HepG2 (cell line): ENCODE measurements around the gene BIRC5.

Experiments used
- CHCHD3 ChIP-seq: sonication (generic); formaldehyde crosslinking; IDR thresholded peaks from 2 replicates; pipeline ENCODE4 v1.8.0; 2022; ENCODE audit warnings: mild to moderate bottlenecking, missing genetic modification reagents, moderate library complexity
- ELF1 ChIP-seq: sonication (generic); formaldehyde crosslinking; IDR thresholded peaks from 2 replicates; pipeline ENCODE4 v1.4.0; 2020; ENCODE audit warnings: missing genetic modification reagents
- KAT8 ChIP-seq: IDR thresholded peaks from 2 replicates; pipeline ENCODE4 v1.6.1; 2016; ENCODE audit warnings: missing genetic modification reagents, missing compliant biosample characterization
- XRCC5 ChIP-seq: fragments of 200-400 bp; formaldehyde crosslinking; optimal IDR thresholded peaks from 2 replicates; pipeline ENCODE3; 2017; ENCODE audit warnings: mild to moderate bottlenecking, low read length
- ZNF264 ChIP-seq: sonication (generic); formaldehyde crosslinking; IDR thresholded peaks from 2 replicates; pipeline ENCODE4 v1.4.0; 2020; ENCODE audit warnings: missing genetic modification reagents
- TF ChIP-seq, protein P1 (sequence below): sonication (generic); formaldehyde crosslinking; IDR thresholded peaks from 2 replicates; pipeline ENCODE4 v1.4.0; 2020; ENCODE audit warnings: missing genetic modification reagents
- TF ChIP-seq, protein P2 (sequence below): sonication (generic); formaldehyde crosslinking; IDR thresholded peaks from 2 replicates; pipeline ENCODE4 v1.5.0; 2020; ENCODE audit warnings: mild to moderate bottlenecking, missing genetic modification reagents
- TF ChIP-seq, protein P3 (sequence below): sonication (generic); formaldehyde crosslinking; IDR thresholded peaks from 2 replicates; pipeline ENCODE4 v1.5.1; 2020; ENCODE audit warnings: missing genetic modification reagents, mild to moderate bottlenecking, borderline replicate concordance
- TF ChIP-seq, protein P4 (sequence below): sonication (generic); formaldehyde crosslinking; IDR thresholded peaks from 2 replicates; pipeline ENCODE4 v1.5.0; 2020; ENCODE audit warnings: mild to moderate bottlenecking, missing genetic modification reagents, moderate library complexity
- TF ChIP-seq, protein P5 (sequence below): sonication (generic); formaldehyde crosslinking; IDR thresholded peaks from 2 replicates; pipeline ENCODE4 v1.5.0; 2020; ENCODE audit warnings: missing genetic modification reagents
- TF ChIP-seq, protein P6 (sequence below): IDR thresholded peaks from 2 replicates; pipeline ENCODE4 v1.6.1; 2016
- TF ChIP-seq, protein P7 (sequence below): sonication (generic); formaldehyde crosslinking; IDR thresholded peaks from 2 replicates; pipeline ENCODE4 v1.4.0; 2020; ENCODE audit warnings: mild to moderate bottlenecking, missing genetic modification reagents

DNA sequence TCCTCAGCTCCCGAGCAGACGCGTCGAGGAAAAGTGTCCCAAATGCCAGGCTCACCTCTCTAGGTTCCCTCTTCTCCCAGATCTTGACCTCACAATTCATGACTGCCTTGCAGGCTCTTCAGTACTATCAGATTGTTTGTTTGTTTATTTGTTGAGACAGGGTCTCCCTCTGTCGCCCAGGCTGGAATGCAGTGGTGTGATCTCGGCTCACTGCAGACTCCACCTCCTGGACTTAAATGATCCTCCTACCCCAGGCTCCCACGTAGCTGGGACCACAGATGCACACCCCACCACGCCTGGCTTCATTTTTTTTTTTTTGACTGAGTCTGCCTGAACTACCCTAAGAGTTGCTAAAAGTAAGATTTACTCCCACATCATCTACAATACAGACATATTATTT lies 33.3 kb downstream of the BIRC5 start:
- TF ChIP-seq ZNF264 (CRISPR knock-in tag) (no peak), XRCC5 (no peak), KAT8 (no peak), ELF1 (no peak), CHCHD3 (CRISPR knock-in tag) (no peak)
- TF ChIP-seq, protein P1, sequence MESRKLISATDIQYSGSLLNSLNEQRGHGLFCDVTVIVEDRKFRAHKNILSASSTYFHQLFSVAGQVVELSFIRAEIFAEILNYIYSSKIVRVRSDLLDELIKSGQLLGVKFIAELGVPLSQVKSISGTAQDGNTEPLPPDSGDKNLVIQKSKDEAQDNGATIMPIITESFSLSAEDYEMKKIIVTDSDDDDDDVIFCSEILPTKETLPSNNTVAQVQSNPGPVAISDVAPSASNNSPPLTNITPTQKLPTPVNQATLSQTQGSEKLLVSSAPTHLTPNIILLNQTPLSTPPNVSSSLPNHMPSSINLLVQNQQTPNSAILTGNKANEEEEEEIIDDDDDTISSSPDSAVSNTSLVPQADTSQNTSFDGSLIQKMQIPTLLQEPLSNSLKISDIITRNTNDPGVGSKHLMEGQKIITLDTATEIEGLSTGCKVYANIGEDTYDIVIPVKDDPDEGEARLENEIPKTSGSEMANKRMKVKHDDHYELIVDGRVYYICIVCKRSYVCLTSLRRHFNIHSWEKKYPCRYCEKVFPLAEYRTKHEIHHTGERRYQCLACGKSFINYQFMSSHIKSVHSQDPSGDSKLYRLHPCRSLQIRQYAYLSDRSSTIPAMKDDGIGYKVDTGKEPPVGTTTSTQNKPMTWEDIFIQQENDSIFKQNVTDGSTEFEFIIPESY (CRISPR knock-in tag): no peak
- TF ChIP-seq, protein P2, sequence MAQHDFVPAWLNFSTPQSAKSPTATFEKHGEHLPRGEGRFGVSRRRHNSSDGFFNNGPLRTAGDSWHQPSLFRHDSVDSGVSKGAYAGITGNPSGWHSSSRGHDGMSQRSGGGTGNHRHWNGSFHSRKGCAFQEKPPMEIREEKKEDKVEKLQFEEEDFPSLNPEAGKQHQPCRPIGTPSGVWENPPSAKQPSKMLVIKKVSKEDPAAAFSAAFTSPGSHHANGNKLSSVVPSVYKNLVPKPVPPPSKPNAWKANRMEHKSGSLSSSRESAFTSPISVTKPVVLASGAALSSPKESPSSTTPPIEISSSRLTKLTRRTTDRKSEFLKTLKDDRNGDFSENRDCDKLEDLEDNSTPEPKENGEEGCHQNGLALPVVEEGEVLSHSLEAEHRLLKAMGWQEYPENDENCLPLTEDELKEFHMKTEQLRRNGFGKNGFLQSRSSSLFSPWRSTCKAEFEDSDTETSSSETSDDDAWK: no peak
- TF ChIP-seq, protein P3, sequence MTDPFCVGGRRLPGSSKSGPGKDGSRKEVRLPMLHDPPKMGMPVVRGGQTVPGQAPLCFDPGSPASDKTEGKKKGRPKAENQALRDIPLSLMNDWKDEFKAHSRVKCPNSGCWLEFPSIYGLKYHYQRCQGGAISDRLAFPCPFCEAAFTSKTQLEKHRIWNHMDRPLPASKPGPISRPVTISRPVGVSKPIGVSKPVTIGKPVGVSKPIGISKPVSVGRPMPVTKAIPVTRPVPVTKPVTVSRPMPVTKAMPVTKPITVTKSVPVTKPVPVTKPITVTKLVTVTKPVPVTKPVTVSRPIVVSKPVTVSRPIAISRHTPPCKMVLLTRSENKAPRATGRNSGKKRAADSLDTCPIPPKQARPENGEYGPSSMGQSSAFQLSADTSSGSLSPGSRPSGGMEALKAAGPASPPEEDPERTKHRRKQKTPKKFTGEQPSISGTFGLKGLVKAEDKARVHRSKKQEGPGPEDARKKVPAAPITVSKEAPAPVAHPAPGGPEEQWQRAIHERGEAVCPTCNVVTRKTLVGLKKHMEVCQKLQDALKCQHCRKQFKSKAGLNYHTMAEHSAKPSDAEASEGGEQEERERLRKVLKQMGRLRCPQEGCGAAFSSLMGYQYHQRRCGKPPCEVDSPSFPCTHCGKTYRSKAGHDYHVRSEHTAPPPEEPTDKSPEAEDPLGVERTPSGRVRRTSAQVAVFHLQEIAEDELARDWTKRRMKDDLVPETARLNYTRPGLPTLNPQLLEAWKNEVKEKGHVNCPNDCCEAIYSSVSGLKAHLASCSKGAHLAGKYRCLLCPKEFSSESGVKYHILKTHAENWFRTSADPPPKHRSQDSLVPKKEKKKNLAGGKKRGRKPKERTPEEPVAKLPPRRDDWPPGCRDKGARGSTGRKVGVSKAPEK (CRISPR knock-in tag): no peak
- TF ChIP-seq, protein P4, sequence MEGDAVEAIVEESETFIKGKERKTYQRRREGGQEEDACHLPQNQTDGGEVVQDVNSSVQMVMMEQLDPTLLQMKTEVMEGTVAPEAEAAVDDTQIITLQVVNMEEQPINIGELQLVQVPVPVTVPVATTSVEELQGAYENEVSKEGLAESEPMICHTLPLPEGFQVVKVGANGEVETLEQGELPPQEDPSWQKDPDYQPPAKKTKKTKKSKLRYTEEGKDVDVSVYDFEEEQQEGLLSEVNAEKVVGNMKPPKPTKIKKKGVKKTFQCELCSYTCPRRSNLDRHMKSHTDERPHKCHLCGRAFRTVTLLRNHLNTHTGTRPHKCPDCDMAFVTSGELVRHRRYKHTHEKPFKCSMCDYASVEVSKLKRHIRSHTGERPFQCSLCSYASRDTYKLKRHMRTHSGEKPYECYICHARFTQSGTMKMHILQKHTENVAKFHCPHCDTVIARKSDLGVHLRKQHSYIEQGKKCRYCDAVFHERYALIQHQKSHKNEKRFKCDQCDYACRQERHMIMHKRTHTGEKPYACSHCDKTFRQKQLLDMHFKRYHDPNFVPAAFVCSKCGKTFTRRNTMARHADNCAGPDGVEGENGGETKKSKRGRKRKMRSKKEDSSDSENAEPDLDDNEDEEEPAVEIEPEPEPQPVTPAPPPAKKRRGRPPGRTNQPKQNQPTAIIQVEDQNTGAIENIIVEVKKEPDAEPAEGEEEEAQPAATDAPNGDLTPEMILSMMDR (CRISPR knock-in tag): no peak
- TF ChIP-seq, protein P5, sequence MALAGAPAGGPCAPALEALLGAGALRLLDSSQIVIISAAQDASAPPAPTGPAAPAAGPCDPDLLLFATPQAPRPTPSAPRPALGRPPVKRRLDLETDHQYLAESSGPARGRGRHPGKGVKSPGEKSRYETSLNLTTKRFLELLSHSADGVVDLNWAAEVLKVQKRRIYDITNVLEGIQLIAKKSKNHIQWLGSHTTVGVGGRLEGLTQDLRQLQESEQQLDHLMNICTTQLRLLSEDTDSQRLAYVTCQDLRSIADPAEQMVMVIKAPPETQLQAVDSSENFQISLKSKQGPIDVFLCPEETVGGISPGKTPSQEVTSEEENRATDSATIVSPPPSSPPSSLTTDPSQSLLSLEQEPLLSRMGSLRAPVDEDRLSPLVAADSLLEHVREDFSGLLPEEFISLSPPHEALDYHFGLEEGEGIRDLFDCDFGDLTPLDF: no peak
- TF ChIP-seq, protein P6, sequence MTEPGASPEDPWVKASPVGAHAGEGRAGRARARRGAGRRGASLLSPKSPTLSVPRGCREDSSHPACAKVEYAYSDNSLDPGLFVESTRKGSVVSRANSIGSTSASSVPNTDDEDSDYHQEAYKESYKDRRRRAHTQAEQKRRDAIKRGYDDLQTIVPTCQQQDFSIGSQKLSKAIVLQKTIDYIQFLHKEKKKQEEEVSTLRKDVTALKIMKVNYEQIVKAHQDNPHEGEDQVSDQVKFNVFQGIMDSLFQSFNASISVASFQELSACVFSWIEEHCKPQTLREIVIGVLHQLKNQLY (CRISPR knock-in tag): no peak
- TF ChIP-seq, protein P7, sequence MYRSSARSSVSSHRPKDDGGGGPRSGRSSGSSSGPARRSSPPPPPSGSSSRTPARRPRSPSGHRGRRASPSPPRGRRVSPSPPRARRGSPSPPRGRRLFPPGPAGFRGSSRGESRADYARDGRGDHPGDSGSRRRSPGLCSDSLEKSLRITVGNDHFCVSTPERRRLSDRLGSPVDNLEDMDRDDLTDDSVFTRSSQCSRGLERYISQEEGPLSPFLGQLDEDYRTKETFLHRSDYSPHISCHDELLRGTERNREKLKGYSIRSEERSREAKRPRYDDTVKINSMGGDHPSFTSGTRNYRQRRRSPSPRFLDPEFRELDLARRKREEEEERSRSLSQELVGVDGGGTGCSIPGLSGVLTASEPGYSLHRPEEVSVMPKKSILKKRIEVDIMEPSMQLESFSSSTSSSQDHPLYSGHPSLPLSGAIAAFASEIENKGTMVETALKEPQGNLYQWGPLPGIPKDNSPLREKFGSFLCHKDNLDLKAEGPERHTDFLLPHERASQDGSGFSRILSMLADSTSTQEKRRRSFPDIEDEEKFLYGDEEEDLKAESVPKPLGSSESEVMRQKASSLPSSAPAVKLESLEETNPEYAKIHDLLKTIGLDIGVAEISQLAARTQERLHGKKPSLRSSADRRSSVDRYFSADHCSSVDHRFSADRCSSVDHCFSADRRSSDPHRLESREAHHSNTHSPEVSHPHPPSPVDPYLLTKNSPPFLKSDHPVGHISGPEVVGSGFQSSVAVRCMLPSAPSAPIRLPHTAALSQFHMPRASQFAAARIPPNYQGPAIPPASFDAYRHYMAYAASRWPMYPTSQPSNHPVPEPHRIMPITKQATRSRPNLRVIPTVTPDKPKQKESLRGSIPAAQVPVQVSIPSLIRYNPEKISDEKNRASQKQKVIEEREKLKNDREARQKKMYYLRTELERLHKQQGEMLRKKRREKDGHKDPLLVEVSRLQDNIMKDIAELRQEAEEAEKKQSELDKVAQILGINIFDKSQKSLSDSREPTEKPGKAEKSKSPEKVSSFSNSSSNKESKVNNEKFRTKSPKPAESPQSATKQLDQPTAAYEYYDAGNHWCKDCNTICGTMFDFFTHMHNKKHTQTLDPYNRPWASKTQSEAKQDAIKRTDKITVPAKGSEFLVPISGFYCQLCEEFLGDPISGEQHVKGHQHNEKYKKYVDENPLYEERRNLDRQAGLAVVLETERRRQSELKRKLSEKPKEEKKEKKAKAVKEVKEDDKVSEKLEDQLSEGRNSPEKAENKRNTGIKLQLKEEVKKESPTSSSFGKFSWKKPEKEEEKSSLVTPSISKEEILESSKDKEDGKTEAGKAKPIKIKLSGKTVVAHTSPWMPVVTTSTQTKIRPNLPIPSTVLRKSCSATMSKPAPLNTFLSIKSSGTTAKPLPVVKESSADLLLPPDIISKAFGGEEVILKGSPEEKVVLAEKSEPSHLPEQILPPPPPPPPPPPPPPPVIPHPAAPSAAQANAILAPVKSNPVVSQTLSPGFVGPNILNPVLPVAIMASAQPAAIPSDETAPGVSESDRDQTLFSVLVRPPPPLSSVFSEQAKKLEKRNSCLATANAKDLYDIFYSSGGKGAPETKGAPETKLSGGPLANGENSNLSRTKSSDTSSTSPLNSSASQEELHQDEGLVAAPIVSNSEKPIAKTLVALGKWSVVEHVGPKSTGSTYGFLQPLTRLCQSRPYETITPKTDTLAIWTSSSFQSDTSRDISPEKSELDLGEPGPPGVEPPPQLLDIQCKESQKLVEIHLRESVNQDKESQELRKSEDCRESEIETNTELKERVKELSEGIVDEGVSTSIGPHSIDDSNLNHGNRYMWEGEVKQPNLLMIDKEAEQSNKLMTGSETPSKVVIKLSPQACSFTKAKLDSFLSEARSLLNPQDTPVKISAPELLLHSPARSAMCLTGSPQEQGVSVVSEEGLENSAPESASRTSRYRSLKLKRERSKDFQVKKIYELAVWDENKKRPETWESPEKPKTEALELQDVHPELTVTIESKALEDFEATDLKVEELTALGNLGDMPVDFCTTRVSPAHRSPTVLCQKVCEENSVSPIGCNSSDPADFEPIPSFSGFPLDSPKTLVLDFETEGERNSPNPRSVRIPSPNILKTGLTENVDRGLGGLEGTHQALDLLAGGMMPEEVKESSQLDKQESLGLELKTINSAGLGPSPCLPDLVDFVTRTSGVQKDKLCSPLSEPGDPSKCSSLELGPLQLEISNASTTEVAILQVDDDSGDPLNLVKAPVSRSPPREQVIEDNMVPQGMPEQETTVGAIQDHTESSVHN (CRISPR knock-in tag): no peak
